Small intestine (tissue), 7 donors: ENCODE measurements around the gene TINCR. TPM values are rescaled to one million over a fixed set of nuclear protein-coding genes. Genes with fewer than 3 reads are reported as not detected.

Experiments used
- DNase-seq, 2 donors: peaks; one replicate each; pipeline versions ENCODE4 v3.0.0 to v3.0.0-alpha.2; 2013
- FAIRE-seq: peaks from 2 replicates; lab custom pipeline; 2012; peaks lifted over from hg19 to GRCh38; lab: Jason Lieb, UNC
- H3K27ac ChIP-seq, 3 donors: one replicate each; pipeline ENCODE4 v1.5.1; 2013; ENCODE audit warnings: low read length in 2 of 3, mild to moderate bottlenecking in 2 of 3, control low read depth in 1 of 3, inconsistent platforms in 1 of 3, low read depth in 1 of 3, moderate library complexity in 1 of 3
- H3K27me3 ChIP-seq, 3 donors: one replicate each; pipeline ENCODE4 v1.6.1; 2013; ENCODE audit warnings: low read length in 3 of 3, inconsistent platforms in 1 of 3; ENCODE audit not compliant: control insufficient read depth in 3 of 3, insufficient read depth in 3 of 3
- H3K36me3 ChIP-seq, 3 donors: one replicate each; pipeline ENCODE4 v1.6.1; 2013; ENCODE audit warnings: low read length in 3 of 3, inconsistent platforms in 1 of 3, low read depth in 1 of 3, mild to moderate bottlenecking in 1 of 3, moderate library complexity in 1 of 3; ENCODE audit not compliant: control insufficient read depth in 3 of 3, insufficient read depth in 2 of 3
- H3K4me1 ChIP-seq, 3 donors: one replicate each; pipeline ENCODE4 v1.6.1; 2013; ENCODE audit warnings: low read length in 2 of 3, inconsistent platforms in 1 of 3, low read depth in 1 of 3, mild to moderate bottlenecking in 1 of 3, moderate library complexity in 1 of 3; ENCODE audit not compliant: control insufficient read depth in 3 of 3, insufficient read depth in 2 of 3
- H3K4me3 ChIP-seq, 3 donors: one replicate each; pipeline ENCODE4 v1.5.1; 2013; ENCODE audit warnings: low read length in 3 of 3, control low read depth in 1 of 3, inconsistent platforms in 1 of 3, low read depth in 1 of 3, mild to moderate bottlenecking in 1 of 3, moderate library complexity in 1 of 3
- H3K9me3 ChIP-seq, 2 donors: one replicate each; pipeline ENCODE4 v1.6.1; 2013; ENCODE audit warnings: low read depth in 1 of 2, low read length in 1 of 2; ENCODE audit not compliant: control insufficient read depth in 2 of 2, insufficient read depth in 1 of 2
- WGBS, 3 donors: extraction: QIAGEN DNeasy Blood & Tissue Kit; methylation state at CpG; one replicate each; pipeline ENCODE4 v1.1.7; 2013; 5-methylcytosine and 5-hydroxymethylcytosine counted together
- polyA plus RNA-seq, 4 donors: library from polyadenylated mRNA; stranded (reverse) in 3 of 4; unstranded in 1 of 4; fragments of 200-250 nt in 3 of 4; fragments of 120-200 nt in 1 of 4; gene quantifications; one replicate each; pipeline versions ENCODE4 v1.2.1 to v1.2.3, GENCODE V29; 2013
- donor health status: healthy with polysubstance abuse.
- donor health status: control.
- donor health status: control.
- donor health status: Bipolar disorder and iron deficiency.
- donor health status: healthy.

TINCR gene
- polyA plus RNA-seq, 4 donors = 0.69 to 1.3 (median 0.75) TPM

GRCh38 chr19:5560156-5560555 lies 7.6 kb downstream of the TINCR start:
- 53 to 58% (median 56%) methylated on average over 18 to 19 of the region's 19 CpGs for WGBS, 3 donors
- H3K36me3 ChIP-seq = no peaks in the 10 kb centered on the region
- H3K4me1 ChIP-seq = no peaks in the 10 kb centered on the region
- H3K27me3 ChIP-seq = peaks cover 0 to 15% (median 10%) of the 10 kb centered on the region in 3 donors
- no peak overlapping the region for H3K27ac ChIP-seq
- no peak for DNase-seq
- no peak for FAIRE-seq
- peaks cover 0 to 9% of the 10 kb centered on the region in 2 donors for H3K9me3 ChIP-seq
- H3K4me3 ChIP-seq = no peak overlapping the region

GRCh38 chr19:5559804-5560133 lies 8.0 kb downstream of the TINCR start:
- Histone ChIP-seq H3K27ac (no peak overlapping the region), H3K27me3 (peaks cover 0 to 13% (median 9%) of the 10 kb centered on the region in 3 donors), H3K36me3 (no peaks in the 10 kb centered on the region), H3K9me3 (peaks cover 0 to 9% of the 10 kb centered on the region in 2 donors), H3K4me3 (no peak overlapping the region), H3K4me1 (no peaks in the 10 kb centered on the region)
- 24 to 48% (median 35%) methylated on average over 3 of the region's 3 CpGs for WGBS, 3 donors
- FAIRE-seq (no peak), DNase-seq (no peak)

- no peaks in the 10 kb centered on the region for H3K36me3 ChIP-seq
- no peak overlapping the region for H3K27ac ChIP-seq
- no peaks in the 10 kb centered on the region for H3K4me1 ChIP-seq
- FAIRE-seq = no peak
- DNase-seq = no peak
- H3K9me3 ChIP-seq = peaks cover 0 to 9% of the 10 kb centered on the region in 2 donors
- no peak overlapping the region for H3K4me3 ChIP-seq
- WGBS, 3 donors = 66 to 78% (median 74%) methylated on average over 2 of the region's 2 CpGs
- H3K27me3 ChIP-seq = peaks cover 2 to 13% (median 9%) of the 10 kb centered on the region in 3 donors
Measured at GRCh38 chr19:5558101-5558621, 9.6 kb downstream of the TINCR start.

DNA sequence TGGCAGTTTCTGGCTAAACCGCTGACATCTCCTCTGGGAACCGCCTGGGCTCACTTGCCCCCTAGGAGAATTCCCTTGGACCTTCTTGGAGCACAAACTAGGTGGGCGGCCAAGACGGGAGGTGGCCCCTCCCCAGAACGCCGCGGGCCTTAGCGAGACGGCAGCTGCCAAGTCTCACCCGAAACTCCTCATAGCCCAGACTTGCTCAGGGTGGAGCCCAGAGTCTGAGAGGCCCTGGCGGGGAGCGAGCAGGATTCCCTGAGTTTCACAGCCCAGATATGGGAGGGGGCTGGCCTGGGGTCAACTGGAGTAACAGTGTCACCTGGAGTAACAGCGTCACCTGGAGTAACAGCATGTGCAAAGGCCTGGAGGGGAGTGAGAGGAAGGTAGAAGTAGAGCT lies 10.1 kb downstream of the TINCR start:
- no peak for FAIRE-seq
- peaks cover 0 to 9% of the 10 kb centered on the region in 2 donors for H3K9me3 ChIP-seq
- WGBS, 3 donors = 43 to 45% (median 43%) methylated on average over 13 of the region's 13 CpGs
- no peak for DNase-seq
- no peak overlapping the region for H3K27ac ChIP-seq
- H3K36me3 ChIP-seq = no peaks in the 10 kb centered on the region
- peaks cover 2 to 13% (median 9%) of the 10 kb centered on the region in 3 donors for H3K27me3 ChIP-seq
- H3K4me3 ChIP-seq = no peak overlapping the region
- no peaks in the 10 kb centered on the region for H3K4me1 ChIP-seq

- WGBS, 3 donors = 64 to 85% (median 66%) methylated on average over 5 of the region's 5 CpGs
- H3K36me3 ChIP-seq = no peaks in the 10 kb centered on the region
- no peak overlapping the region for H3K27ac ChIP-seq
- H3K4me3 ChIP-seq = no peak overlapping the region
- FAIRE-seq = no peak
- H3K27me3 ChIP-seq = peaks cover 0 to 9% (median 2%) of the 10 kb centered on the region in 3 donors
- H3K4me1 ChIP-seq = no peaks in the 10 kb centered on the region
- no peak for DNase-seq
- H3K9me3 ChIP-seq = no peaks in the 10 kb centered on the region
Measured at GRCh38 chr19:5554828-5555227, 12.9 kb downstream of the TINCR start.

DNA sequence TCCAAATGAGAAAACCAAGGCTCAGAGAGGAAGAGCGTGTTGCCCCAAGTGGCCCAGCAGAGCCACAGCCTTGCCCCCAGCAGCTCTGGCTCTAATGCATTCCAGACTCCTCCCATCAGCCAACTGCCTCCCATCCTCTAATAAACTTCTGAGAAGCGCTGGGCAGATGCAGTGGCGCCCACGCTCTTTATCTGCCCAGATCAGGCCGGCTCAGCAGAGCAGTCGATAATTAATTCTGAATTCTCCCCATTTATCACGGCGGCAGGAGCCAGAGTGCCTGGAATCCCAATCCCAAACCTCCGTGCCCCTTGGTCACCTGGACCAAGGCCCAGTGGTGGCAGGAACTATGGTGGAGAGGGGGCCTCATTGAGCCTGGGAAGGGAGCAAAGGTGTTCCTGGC lies 13.9 kb downstream of the TINCR start:
- FAIRE-seq (no peak), DNase-seq (no peak)
- H3K4me3 ChIP-seq = no peak overlapping the region
- peaks cover 0 to 9% (median 2%) of the 10 kb centered on the region in 3 donors for H3K27me3 ChIP-seq
- H3K36me3 ChIP-seq = no peaks in the 10 kb centered on the region
- no peaks in the 10 kb centered on the region for H3K4me1 ChIP-seq
- H3K27ac ChIP-seq = no peak overlapping the region
- no peaks in the 10 kb centered on the region for H3K9me3 ChIP-seq
- 63 to 75% (median 73%) methylated on average over 9 of the region's 9 CpGs for WGBS, 3 donors

DNA sequence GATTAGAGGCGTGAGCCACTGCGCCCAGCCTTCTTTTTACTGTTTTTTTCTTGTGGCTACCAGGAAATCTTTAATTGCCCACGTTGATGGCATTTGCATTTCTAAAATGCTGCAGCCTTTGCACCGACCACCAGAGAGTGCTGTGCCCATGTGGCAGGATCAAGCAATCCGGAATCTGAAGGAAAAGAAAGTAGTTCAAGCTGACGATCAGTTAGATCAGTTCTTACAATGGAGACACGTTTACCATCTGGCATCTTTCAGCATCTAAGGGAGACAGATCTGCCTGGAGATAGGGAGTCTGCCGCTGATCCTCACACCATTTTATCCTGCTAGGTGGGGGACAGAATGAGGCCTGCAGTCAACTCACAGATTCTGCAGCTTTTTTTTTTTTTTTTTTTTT lies 19.9 kb downstream of the TINCR start:
- DNase-seq (peak; percentile 25 to 30), FAIRE-seq (no peak)
- WGBS, 3 donors = 14 to 19% (median 17%) methylated on average over 8 of the region's 8 CpGs
- Histone ChIP-seq H3K27ac (no peak overlapping the region), H3K4me1 (no peaks in the 10 kb centered on the region), H3K4me3 (no peak overlapping the region), H3K27me3 (no peaks in the 10 kb centered on the region), H3K9me3 (no peaks in the 10 kb centered on the region), H3K36me3 (no peaks in the 10 kb centered on the region)

DNA sequence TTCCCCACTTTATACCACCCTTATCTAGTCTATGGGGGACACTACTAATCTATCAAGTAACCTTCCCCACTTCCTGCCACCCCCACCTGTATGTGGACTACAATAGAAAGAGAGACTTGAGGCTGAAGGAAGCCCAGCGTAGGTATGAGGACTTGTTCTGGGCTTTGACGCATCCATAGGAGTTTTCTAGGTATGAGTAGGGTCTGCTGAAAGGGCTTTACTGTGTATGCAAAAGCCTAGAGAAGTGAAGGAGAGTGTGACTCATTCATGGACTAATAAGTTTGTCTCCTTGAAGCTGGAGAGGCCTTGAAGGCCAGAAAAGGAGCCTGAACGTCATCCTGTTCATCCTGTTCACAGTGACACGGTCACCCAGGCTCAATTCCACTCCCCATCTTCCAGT lies 21.8 kb downstream of the TINCR start:
- no peak overlapping the region for H3K27ac ChIP-seq
- FAIRE-seq = no peak
- no peak overlapping the region for H3K4me3 ChIP-seq
- H3K4me1 ChIP-seq = no peaks in the 10 kb centered on the region
- H3K9me3 ChIP-seq = no peaks in the 10 kb centered on the region
- 68 to 81% (median 80%) methylated on average over 4 of the region's 4 CpGs for WGBS, 3 donors
- H3K27me3 ChIP-seq = no peaks in the 10 kb centered on the region
- no peaks in the 10 kb centered on the region for H3K36me3 ChIP-seq
- no peak for DNase-seq

DNA sequence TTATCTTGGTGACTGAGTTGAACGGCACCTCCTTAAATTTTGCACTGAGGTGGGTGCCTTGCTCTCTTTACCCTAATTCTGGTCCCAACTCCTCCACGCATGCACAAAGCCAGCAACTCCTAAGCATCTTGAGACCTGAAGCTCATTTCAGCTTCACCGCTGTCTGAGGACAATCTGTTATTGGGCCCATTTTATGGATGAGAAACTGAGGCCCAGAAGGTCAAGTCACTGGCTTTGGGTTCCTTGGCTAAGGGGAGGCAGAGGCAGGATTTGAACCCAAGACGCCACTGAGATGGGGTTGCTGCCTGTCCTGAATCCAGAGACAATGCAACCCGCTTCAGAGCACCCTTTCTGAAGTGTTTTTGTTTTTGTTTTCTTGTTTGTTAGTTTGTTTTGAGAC lies 22.7 kb downstream of the TINCR start:
- 82 to 87% (median 83%) methylated on average over 5 of the region's 5 CpGs for WGBS, 3 donors
- FAIRE-seq = no peak
- no peak for DNase-seq
- H3K36me3 ChIP-seq = no peaks in the 10 kb centered on the region
- H3K27ac ChIP-seq = no peak overlapping the region
- no peak overlapping the region for H3K4me3 ChIP-seq
- no peaks in the 10 kb centered on the region for H3K9me3 ChIP-seq
- H3K27me3 ChIP-seq = no peaks in the 10 kb centered on the region
- no peaks in the 10 kb centered on the region for H3K4me1 ChIP-seq
